A549 treated with GW870086 at 1 μM for 4 hours (cell line): ENCODE results near the gene GTSE1. TPM values are rescaled to one million over a fixed set of nuclear protein-coding genes. Genes with fewer than 3 reads are reported as not detected.

Experiments
- total RNA-seq: library from RNA; stranded (reverse); fragments of 200-300 nt; extraction: Qiagen RNA extraction; gene quantifications from 5 replicates; pipeline ENCODE4 v1.2.3, GENCODE V29; 2022; ENCODE audit warnings: low read depth

GTSE1 gene
- total RNA-seq = 27.2 to 36.3 TPM (median 31.4 TPM) in 5 replicates

GRCh38 chr22:46296257-46297150 lies at the start of gene GTSE1:
GTSE1 (plus strand) TSS chr22:46296870; CDS start chr22:46297401, 531 bp downstream.

GRCh38 chr22:46250035-46250782 lies 46.5 kb upstream of the GTSE1 start, which contains the start of gene CDPF1:
CDPF1 (minus strand) TSS chr22:46250293; CDS start chr22:46248284, 2,009 bp downstream.

GRCh38 chr22:46263216-46263590 lies 33.5 kb upstream of the GTSE1 start, which contains the start of gene PKDREJ:
PKDREJ (minus strand) TSS chr22:46263343; CDS start chr22:46263322, 21 bp downstream.

GRCh38 chr22:46267431-46268279 lies 29.0 kb upstream of the GTSE1 start, which contains the start of gene TTC38:
TTC38 (plus strand) TSS chr22:46268008; CDS start chr22:46268040, 32 bp downstream.

GRCh38 chr22:46335201-46336118 lies 38.8 kb downstream of the GTSE1 start, which contains the start of gene TRMU:
TRMU (plus strand) TSS chr22:46335714; CDS start chr22:46335765, 51 bp downstream.

Other genes with a start within 250 kb of the GTSE1 start
- gene PPARA, start 146.3 kb upstream of the GTSE1 start, total RNA-seq = 1.0 to 2.0 TPM (median 1.7 TPM) in 5 replicates
- gene CDPF1, start 46.6 kb upstream of the GTSE1 start, total RNA-seq = 7.5 to 11.9 TPM (median 8.6 TPM) in 5 replicates
- not detected in 5 replicates for gene PKDREJ, start 33.5 kb upstream of the GTSE1 start, total RNA-seq
- gene TTC38, start 28.9 kb upstream of the GTSE1 start, total RNA-seq = 10.3 to 16.4 TPM (median 12.4 TPM) in 5 replicates
- gene TRMU, start 38.8 kb downstream of the GTSE1 start, total RNA-seq = 34.6 to 41.3 TPM (median 39.1 TPM) in 5 replicates
- gene CELSR1, start 240.8 kb downstream of the GTSE1 start, total RNA-seq = 23.3 to 31.4 TPM (median 27.9 TPM) in 5 replicates